D341Med (cell line): ENCODE results near the gene SLC6A6.
"Not testable (repeated sequence)": the region's sequence is repeated elsewhere in the genome, so short reads cannot be mapped to it uniquely, and the experiment has no call there.

Source experiments
- DNase-seq: peaks from one replicate; pipeline ENCODE4 v3.0.0; 2012; ENCODE audit warnings: low spot score

The SLC6A6 gene

GRCh38 chr3:14437705-14438104 lies 35.3 kb downstream of the SLC6A6 start:
- DNase-seq = not testable (repeated sequence)

GRCh38 chr3:14438262-14438661 lies 35.9 kb downstream of the SLC6A6 start:
- DNase-seq = no peak

- no peak for DNase-seq
These were observed 36.5 kb downstream of the SLC6A6 start for GRCh38 chr3:14438929-14439328.

- peak; percentile 76 for DNase-seq
These were observed 37.2 kb downstream of the SLC6A6 start for GRCh38 chr3:14439501-14440167.

- DNase-seq = no peak
These were observed 37.7 kb downstream of the SLC6A6 start for GRCh38 chr3:14440168-14440518.

- peak; percentile 66 for DNase-seq
These were observed 38.3 kb downstream of the SLC6A6 start for GRCh38 chr3:14440531-14441239.

GRCh38 chr3:14441240-14441919 lies 39.0 kb downstream of the SLC6A6 start:
- no peak for DNase-seq

GRCh38 chr3:14441920-14442300 lies 39.5 kb downstream of the SLC6A6 start:
- no peak for DNase-seq

- no peak for DNase-seq
These were observed 42.0 kb downstream of the SLC6A6 start for GRCh38 chr3:14444380-14444779.

- DNase-seq = no peak
These were observed 43.4 kb downstream of the SLC6A6 start for GRCh38 chr3:14445773-14446172.

GRCh38 chr3:14446988-14447570 lies 44.7 kb downstream of the SLC6A6 start:
- DNase-seq = no peak

- no peak for DNase-seq
These were observed 45.7 kb downstream of the SLC6A6 start for GRCh38 chr3:14448063-14448462.

GRCh38 chr3:14448756-14449727 lies 46.6 kb downstream of the SLC6A6 start:
- DNase-seq = no peak

- DNase-seq = no peak
These were observed 48.1 kb downstream of the SLC6A6 start for GRCh38 chr3:14450506-14450905.

- DNase-seq = no peak
These were observed 48.7 kb downstream of the SLC6A6 start for GRCh38 chr3:14450922-14451606.

- DNase-seq = no peak
These were observed 49.7 kb downstream of the SLC6A6 start for GRCh38 chr3:14451844-14452739.

- DNase-seq = no peak
These were observed 50.6 kb downstream of the SLC6A6 start for GRCh38 chr3:14452740-14453710.

GRCh38 chr3:14453876-14454638 lies 51.7 kb downstream of the SLC6A6 start:
- DNase-seq = no peak
